ACHN (cell line): ENCODE results near the gene USP47.
A peak's percentile ranks its signal among the peaks of the same experiment; 100 is the strongest.

Source experiments
- DNase-seq: peaks from one replicate; pipeline ENCODE4 v3.0.0-alpha.2; 2015
- in situ Hi-C: cut with HindIII; loops from 2 replicates; pipeline ENCODE4 v1.10.0; 2017; ENCODE audit warnings: low sequenced_read_pairs, low pct_ligation_motif_present, low pct_unique_long_range_greater_than_20kb

The USP47 gene

GRCh38 chr11:11860103-11860979 is 18.6 kb downstream of the USP47 start:
- in situ Hi-C loops: no loop called here
- no peak for DNase-seq

DNA sequence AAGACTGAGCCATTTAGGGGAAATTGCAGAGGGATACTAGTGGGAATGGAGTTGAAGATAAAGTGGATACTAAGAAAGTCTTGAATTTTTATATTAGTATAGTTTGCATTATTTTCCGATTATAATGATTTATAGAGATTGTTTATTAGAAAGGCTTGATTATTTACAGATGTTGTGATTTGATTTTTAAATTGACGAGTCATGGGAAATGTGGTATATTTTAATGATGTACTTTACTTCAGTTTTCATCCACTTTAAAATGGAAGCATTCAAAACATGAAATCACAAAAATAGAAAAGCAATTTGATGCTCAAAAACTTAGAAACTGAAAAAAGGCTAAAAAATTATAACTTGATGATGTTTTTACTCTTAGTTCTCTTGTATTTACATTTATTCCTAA is 21.2 kb downstream of the USP47 start:
- in situ Hi-C loops: no loop called here
- DNase-seq: no peak

- no peak for DNase-seq
- in situ Hi-C loops: no loop called here
Measured at GRCh38 chr11:11864332-11864731, 22.6 kb downstream of the USP47 start.

GRCh38 chr11:11864803-11865202 is 23.0 kb downstream of the USP47 start:
- in situ Hi-C loops: no loop called here
- DNase-seq: no peak

- in situ Hi-C loops: no loop called here
- DNase-seq: no peak
Measured at GRCh38 chr11:11865449-11865848, 23.7 kb downstream of the USP47 start.

DNA sequence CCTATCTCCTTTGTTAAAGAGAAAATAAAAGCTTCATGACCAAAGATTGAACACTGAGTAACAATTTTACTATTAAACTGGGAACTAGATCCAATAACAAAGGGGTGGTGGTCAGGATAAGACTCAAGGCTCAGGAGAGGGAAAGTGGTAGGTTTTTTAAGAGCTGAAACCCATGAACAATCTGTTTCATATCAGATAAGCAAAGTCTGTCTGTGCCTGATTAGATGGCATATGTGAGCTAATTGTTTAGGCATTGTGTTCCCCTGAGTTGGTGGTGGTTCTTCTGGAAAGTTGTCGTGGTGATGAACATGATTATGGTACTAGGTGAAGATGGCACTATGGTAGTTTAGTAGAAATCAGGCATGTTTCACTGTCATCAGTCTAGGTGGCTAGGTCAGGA is 24.4 kb downstream of the USP47 start:
- no peak for DNase-seq
- in situ Hi-C loops: no loop called here

DNA sequence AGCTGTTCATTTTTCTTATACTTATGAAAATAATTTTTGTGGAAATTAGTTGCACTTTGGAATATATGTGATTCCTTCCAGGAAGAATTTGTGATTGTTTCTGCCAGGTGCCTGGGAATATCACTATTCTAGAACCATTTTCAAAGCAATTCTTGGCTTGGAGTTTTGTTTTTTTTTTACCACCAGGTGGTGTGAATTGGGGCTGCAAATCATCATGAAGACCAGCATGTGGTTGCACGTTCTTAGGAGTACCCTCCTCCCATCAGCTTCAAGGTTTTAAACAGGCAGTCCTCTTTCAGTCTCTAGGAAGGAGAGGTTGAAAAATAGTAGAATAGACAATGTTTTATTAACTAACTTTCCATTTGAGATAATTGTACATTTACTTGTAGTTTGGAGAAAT is 25.9 kb downstream of the USP47 start:
- in situ Hi-C loops: no loop called here
- DNase-seq: no peak

DNA sequence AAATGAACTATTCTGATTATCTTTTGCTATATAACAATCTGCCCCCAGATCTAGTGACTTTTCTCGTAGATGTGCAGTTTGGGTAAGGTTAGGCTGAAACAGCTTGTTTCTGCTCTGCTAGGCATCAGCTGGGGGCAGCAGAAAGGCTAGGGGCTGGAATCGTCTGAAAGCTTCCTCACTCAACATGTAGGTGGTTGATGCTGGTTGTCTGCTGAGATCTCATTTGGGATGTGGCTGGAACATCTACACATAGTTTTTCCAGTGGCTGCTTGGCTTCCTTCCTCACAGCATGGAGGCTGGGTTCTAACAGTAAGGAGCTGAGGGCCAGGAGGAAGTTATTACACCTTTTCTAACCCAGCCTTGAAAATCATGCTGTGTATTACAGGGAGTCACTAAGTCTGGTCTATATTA is 30.2 kb downstream of the USP47 start:
- in situ Hi-C loops: no loop called here
- DNase-seq: no peak

DNA sequence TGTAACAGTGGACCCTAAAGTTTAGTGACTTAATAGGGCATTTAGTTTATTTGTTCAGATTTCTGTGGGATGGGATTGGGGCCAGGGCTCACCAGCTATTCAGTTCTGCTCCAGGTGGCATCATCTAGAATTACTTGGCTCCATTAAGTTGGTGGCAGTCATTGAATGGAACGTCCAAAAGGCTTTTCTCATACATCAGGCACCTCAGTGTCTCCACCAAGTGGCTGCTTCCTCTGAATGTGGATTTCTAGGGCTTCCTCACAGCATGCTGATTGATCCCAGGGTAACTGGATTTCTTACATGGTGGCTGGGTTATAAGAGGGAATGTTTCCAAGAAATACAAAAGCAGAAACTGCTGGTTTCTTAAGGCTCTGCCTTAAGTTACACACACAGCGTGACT is 34.7 kb downstream of the USP47 start:
- in situ Hi-C loops: no loop called here
- peak; percentile 33 for DNase-seq

DNA sequence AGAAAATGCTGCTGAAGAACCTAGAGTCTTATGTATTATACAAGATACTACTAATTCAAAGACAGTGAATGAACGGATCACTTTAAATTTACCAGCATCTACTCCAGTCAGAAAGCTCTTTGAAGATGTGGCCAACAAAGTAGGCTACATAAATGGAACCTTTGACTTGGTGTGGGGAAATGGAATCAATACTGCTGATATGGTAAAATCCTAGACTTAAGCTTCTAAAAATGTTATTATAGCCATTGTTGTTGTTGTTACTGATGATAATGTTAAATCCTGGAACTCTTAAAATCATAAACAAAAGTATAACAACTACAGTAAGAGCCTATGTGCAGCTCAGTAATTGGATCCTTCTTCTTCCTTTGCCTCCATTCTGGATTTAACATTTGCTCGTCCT is 38.4 kb downstream of the USP47 start:
- in situ Hi-C loops: no loop called here
- DNase-seq: no peak

DNA sequence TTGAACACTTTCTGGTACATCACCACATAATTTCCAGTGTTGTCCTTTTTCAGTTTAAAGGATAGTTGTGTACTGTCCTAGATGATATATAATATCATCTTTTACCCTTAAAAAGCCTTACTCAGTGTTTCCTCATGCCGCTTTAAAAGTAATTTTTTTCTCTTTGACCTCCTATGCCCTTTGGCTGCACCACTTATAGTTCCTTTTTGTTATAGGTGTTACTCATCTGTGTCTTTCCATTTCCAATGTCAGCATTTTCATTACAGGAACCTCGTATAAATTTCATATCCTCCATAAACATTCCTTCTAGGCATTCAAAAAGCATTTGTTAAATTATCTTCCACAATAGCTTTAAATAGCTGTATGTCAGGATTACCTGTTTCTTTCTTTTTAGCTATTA is 40.8 kb downstream of the USP47 start:
- in situ Hi-C loops: no loop called here
- no peak for DNase-seq

GRCh38 chr11:11884351-11884750 is 42.6 kb downstream of the USP47 start:
- in situ Hi-C loops: no loop called here

DNA sequence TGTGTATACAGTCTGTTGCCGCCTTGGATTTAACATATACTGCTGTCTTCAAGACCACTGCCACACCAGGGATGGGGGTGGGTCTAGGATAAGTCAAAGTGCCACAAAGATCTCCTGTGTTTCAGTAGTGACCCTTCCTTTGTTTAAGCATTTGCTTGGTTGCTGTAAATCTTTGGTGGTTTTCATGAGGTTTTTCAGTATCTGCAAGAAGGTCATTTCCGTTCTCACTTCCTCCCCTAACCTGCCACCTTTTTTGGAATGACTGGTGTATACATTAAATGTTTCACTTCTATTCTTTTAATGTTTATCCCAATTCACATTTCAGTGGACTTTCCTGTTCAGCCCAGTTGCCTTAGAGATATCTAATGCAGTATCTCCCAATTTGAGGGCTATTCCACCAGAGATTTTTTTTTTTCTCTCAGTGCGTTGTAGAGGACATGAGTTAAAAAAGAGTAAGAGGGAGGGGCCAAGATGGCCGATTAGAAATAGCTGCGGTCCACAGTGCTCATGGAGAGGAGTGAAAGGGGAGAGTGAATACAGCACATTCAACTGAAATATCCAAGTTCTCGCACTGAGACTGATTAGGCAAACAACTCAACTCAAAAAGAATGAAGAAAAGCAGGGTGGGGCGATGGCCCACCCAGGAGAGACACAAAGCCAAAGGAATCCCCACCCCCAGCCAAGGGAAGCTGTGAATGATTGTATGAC is 43.2 kb downstream of the USP47 start:
- DNase-seq: no peak
- in situ Hi-C loops: no loop called here

More at GRCh38 chr11:11884351-11884750, 42.6 kb downstream of the USP47 start:
- DNase-seq: no peak

- in situ Hi-C loops: no loop called here
- DNase-seq: no peak
Measured at GRCh38 chr11:11894486-11894885, 52.7 kb downstream of the USP47 start.

DNA sequence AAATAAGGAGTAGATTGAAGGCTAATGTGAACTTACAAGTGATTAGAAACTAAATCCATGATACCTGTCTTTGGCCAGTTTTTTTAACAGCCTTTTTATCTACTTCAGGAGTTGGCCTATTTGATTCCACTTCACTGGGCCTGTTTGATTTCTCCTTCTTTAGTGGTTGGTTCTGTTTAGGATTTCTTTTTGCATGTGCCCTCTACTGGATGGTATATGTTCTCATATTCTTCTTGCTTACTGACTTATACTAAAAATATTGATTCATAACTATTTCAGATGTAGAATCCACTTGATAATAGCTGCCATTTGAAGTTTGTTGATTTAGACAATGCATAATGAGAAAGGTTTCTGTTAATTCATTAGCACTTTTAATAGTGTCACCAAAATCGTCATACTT is 53.9 kb downstream of the USP47 start:
- in situ Hi-C loops: no loop called here
- no peak for DNase-seq

DNA sequence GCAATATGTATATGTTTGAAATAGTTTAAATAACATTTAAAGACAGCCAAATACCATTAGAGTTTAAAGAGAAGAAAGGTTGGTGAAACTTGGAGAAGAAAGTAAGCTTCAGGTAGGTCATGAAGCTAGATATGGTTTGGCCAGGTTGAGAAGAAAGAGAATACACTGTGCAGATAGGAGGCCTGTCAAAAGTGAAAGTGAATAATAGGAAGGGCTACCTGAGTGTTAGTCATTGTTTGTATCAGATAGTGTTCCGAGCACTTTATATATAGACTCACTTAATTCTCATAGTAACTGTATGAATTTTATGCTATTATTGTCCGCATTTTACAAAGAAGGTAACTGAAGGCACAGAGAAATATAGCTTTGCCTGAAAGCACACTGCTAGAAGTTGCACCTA is 56.9 kb downstream of the USP47 start:
- in situ Hi-C loops: no loop called here
- no peak for DNase-seq

DNA sequence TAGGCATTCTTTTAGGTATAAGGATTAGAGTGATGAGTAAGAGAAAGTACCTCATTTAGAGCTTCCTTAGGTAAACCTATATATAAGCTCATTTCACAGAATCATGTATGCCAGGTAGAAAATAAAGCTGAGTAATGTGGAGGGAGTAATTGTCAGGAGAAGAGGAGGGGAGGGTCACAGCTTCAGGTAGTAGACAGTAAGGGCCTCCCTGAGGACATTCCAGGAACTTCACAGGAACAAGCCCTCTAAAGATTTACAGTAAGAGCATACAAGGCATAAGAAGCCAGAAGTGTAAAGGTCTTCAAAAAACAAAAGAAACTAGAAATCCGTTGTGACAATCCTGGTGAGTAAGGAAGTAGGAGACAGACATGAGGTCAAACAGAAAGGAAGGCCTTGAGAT is 57.6 kb downstream of the USP47 start:
- in situ Hi-C loops: no loop called here
- DNase-seq: no peak

DNA sequence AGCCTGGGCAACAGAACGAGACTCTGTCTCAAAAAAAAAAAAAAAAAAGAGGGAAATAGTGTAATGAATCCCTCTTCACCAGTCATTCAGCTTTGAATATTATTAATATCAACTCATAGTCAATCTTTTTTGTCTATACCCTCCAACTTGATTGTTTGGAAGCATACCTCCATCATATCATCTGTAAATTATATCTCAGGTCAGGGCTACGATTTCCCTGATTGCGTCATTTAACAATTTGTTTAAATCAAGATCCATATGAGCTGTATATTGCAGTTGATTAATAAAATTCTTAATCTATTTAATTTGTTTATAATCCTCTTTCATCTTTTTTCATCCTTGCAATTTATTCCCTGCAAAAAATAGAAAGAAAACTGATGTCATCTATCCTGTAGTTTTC is 60.2 kb downstream of the USP47 start:
- no peak for DNase-seq
- in situ Hi-C loops: no loop called here

- DNase-seq: peak; percentile 19
- in situ Hi-C loops: no loop called here
Measured at GRCh38 chr11:11909727-11910126, 68.0 kb downstream of the USP47 start.

- DNase-seq: no peak
- in situ Hi-C loops: no loop called here
Measured at GRCh38 chr11:11910541-11910940, 68.8 kb downstream of the USP47 start.
